ENCODE results near the gene KCNT1. TPM values are rescaled to one million over a fixed set of nuclear protein-coding genes. Genes with fewer than 3 reads are reported as not detected.

The KCNT1 gene
- total RNA-seq, 6 experiments from 2014 or later = not detected

GRCh38 chr9:135726138-135726853 is 24.3 kb downstream of the KCNT1 start:
- peaks cover 20% of the 10 kb centered on the region for H3K27me3 Mint-ChIP-seq (ENCODE audit: insufficient read depth)
- TF ChIP-seq CTCF (IDR thresholded peaks at IDR 0.05) = peak; percentile 20; the same call in 1 of the 2 replicates
- no peak for DNase-seq
- peaks cover 9% of the 10 kb centered on the region for H3K9me3 Mint-ChIP-seq
- no peaks in the 10 kb centered on the region for H3K4me1 Mint-ChIP-seq (ENCODE audit: low read depth)
- H3K27ac Mint-ChIP-seq = no peak overlapping the region
- peaks cover 10% of the 10 kb centered on the region for H3K36me3 Mint-ChIP-seq (ENCODE audit: low read depth)
- H3K4me3 Mint-ChIP-seq = no peak overlapping the region

DNA sequence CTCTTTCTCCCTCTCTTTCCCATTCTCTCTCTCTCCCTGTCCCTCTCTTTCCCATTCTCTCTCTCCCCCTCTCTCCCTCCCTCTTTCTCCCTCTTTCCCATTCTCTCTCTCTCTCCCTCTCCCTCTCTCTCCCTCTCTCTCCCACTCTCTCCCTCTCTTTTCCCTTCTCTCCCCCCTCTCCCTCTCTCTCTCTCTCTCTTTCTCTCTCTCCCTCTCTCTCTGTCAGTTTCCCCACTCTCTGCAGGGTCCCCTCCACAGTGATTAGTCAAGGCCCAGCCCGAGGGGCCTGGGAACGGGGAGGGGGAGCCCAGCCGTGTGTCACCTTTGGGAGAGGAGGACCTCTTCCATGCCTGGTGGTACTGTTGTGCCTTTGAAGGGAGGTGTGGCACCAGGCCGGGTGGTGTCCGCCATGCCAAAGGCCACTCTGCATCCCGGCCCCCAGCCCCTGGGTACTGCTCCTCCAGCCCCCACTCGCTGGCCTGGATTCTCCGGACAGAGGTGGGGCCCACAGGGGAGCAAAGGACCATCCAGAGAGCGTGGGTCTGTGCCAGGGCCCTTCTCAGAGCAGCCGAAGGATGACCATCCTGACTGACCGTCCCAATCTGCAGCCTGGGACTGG is 25.4 kb downstream of the KCNT1 start:
- TF ChIP-seq CTCF (IDR thresholded peaks at IDR 0.05) = no peak
- H3K9me3 Mint-ChIP-seq = peaks cover 15% of the 10 kb centered on the region
- DNase-seq = no peak
- H3K4me3 Mint-ChIP-seq = no peak overlapping the region
- H3K36me3 Mint-ChIP-seq (ENCODE audit: low read depth) = peaks cover 14% of the 10 kb centered on the region
- no peaks in the 10 kb centered on the region for H3K4me1 Mint-ChIP-seq (ENCODE audit: low read depth)
- no peak overlapping the region for H3K27ac Mint-ChIP-seq
- H3K27me3 Mint-ChIP-seq (ENCODE audit: insufficient read depth) = peaks cover 19% of the 10 kb centered on the region

DNA sequence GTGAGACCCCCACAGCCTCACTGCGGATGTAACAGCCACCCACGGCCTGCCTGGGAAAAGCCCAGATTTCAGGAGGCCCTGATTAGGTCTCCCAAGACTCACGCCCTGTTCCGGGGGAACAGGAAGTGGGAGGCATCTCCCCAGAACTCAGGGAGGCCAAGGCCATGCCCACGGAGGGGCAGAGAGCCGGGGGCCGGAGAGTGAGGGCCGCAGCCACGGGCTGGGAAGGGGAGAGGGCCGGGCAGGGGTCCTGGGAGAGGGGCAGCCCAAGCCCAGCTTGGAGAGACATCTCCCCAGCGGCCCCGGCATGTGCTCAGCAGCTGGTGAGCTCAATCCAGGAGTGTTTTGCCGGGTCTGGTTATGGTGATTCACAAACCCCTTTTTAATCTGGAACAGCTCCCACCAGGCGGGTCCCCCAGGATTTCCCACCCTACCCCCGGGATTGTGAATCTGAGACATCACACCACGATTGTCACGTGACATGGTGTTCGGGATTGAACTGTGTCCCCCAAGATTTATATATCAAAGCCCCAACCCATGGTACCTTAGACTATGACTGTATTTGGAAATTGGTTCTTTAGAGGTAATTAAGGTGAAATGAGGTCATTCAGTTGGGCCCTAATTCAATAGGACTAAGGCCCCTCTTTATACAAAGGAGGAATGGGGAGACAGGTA is 26.6 kb downstream of the KCNT1 start:
- no peak overlapping the region for H3K4me3 Mint-ChIP-seq
- H3K36me3 Mint-ChIP-seq (ENCODE audit: low read depth) = peaks cover 19% of the 10 kb centered on the region
- H3K4me1 Mint-ChIP-seq (ENCODE audit: low read depth) = no peaks in the 10 kb centered on the region
- H3K27me3 Mint-ChIP-seq (ENCODE audit: insufficient read depth) = peaks cover 16% of the 10 kb centered on the region
- no peak for DNase-seq
- H3K27ac Mint-ChIP-seq = no peak overlapping the region
- no peak for TF ChIP-seq CTCF (IDR thresholded peaks at IDR 0.05)
- peaks cover 23% of the 10 kb centered on the region for H3K9me3 Mint-ChIP-seq

DNA sequence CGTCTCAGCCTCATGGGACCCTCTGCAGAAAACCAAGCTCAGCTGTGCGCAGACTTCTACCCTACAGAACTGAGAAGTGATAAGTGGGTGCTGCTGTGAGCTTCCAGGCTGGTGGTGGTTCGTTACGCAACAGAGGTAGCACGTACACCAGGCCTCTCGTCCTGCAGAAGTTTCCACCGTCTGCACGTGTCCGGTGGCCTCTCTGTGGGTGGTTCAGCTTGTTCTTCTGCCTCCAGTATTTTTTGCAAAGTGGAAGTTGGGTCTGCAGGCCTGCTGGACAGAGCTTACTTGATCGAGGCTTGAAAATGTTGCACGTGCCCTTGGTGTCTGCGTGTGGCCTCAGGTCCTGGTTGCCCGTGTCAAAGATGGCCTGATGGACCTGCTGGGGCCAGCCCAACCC is 27.5 kb downstream of the KCNT1 start:
- Mint-ChIP-seq H3K4me1 (ENCODE audit: low read depth) (no peaks in the 10 kb centered on the region), H3K27me3 (ENCODE audit: insufficient read depth) (peaks cover 16% of the 10 kb centered on the region), H3K9me3 (peaks cover 32% of the 10 kb centered on the region), H3K27ac (no peak overlapping the region), H3K36me3 (ENCODE audit: low read depth) (peaks cover 19% of the 10 kb centered on the region), H3K4me3 (no peak overlapping the region)
- no peak for TF ChIP-seq CTCF (IDR thresholded peaks at IDR 0.05)
- DNase-seq = no peak

- no peak overlapping the region for H3K4me3 Mint-ChIP-seq
- no peaks in the 10 kb centered on the region for H3K4me1 Mint-ChIP-seq (ENCODE audit: low read depth)
- H3K27me3 Mint-ChIP-seq (ENCODE audit: insufficient read depth) = peaks cover 20% of the 10 kb centered on the region
- H3K27ac Mint-ChIP-seq = no peak overlapping the region
- H3K36me3 Mint-ChIP-seq (ENCODE audit: low read depth) = peaks cover 19% of the 10 kb centered on the region
- peaks cover 33% of the 10 kb centered on the region for H3K9me3 Mint-ChIP-seq
- TF ChIP-seq CTCF (IDR thresholded peaks at IDR 0.05) = no peak
- DNase-seq = no peak
Measured at GRCh38 chr9:135731454-135731853, 29.5 kb downstream of the KCNT1 start.
